DND-41 (cell line): ENCODE measurements around the gene STH.

Experiments
- ATAC-seq: fragments of 200-7000 bp; cut with Tn5 transposase; 3 replicates; pipeline ENCODE4 v1.9.1; 2021; ENCODE audit warnings: low read depth; ENCODE audit not compliant: insufficient read depth
- DNase-seq: peaks from one replicate; pipeline ENCODE4 v3.0.0-alpha.2; 2020
- H2AFZ ChIP-seq: 2 replicates; pipeline ENCODE4 v1.6.0; 2012; ENCODE audit warnings: low read depth, low read length
- H3K27ac ChIP-seq: 2 replicates; pipeline ENCODE4 v1.5.1; 2012; ENCODE audit warnings: low read length, inconsistent platforms
- H3K27me3 ChIP-seq: fragments of 200-600 bp; sonication (generic); 2 replicates; pipeline ENCODE4 v1.6.0; 2012; ENCODE audit warnings: low read length, mild to moderate bottlenecking, inconsistent platforms; ENCODE audit not compliant: insufficient read depth, poor library complexity
- H3K36me3 ChIP-seq: 2 replicates; pipeline ENCODE4 v1.5.1; 2012; ENCODE audit warnings: low read length, inconsistent platforms; ENCODE audit not compliant: insufficient read depth
- H3K4me1 ChIP-seq: 2 replicates; pipeline ENCODE4 v1.5.1; 2012; ENCODE audit warnings: mild to moderate bottlenecking, low read length; ENCODE audit not compliant: insufficient read depth
- H3K4me2 ChIP-seq: 2 replicates; pipeline ENCODE4 v1.6.0; 2012; ENCODE audit warnings: mild to moderate bottlenecking, moderate library complexity, low read length, inconsistent platforms; ENCODE audit not compliant: insufficient read depth
- H3K4me3 ChIP-seq, 2 experiments: fragments of 200-600 bp in 1 of 2; shearing (Covaris generic) in 1 of 2; 2 replicates each; pipeline ENCODE4 v1.5.1; 2012 to 2016; ENCODE audit warnings: inconsistent platforms in 2 of 2, low read length in 2 of 2, mild to moderate bottlenecking in 2 of 2, low read depth in 1 of 2, moderate library complexity in 1 of 2
- H3K79me2 ChIP-seq: 2 replicates; pipeline ENCODE4 v1.6.0; 2012; ENCODE audit warnings: low read length, inconsistent platforms; ENCODE audit not compliant: insufficient read depth
- H3K9ac ChIP-seq: 2 replicates; pipeline ENCODE4 v1.6.0; 2012; ENCODE audit warnings: low read depth, mild to moderate bottlenecking, inconsistent platforms, low read length, moderate library complexity
- H3K9me3 ChIP-seq: 2 replicates; pipeline ENCODE4 v1.5.1; 2012; ENCODE audit warnings: low read length, moderate library complexity, mild to moderate bottlenecking, inconsistent platforms; ENCODE audit not compliant: insufficient read depth, severe bottlenecking
- H4K20me1 ChIP-seq: 2 replicates; pipeline ENCODE4 v1.6.0; 2012; ENCODE audit warnings: low read length; ENCODE audit not compliant: insufficient read depth
- EZH2 ChIP-seq: IDR thresholded peaks from 3 replicates; pipeline ENCODE4 v1.6.1; 2012; ENCODE audit warnings: borderline replicate concordance, low read depth, mild to moderate bottlenecking, moderate library complexity, low read length, inconsistent platforms; ENCODE audit not compliant: severe bottlenecking
- TF ChIP-seq, protein P1 (sequence below): IDR thresholded peaks from 2 replicates; pipeline ENCODE4 v1.5.1; 2012; ENCODE audit warnings: borderline replicate concordance, low read length, moderate library complexity, mild to moderate bottlenecking; ENCODE audit not compliant: poor library complexity, severe bottlenecking; ENCODE audit errors: extremely low read depth

Gene STH

DNA sequence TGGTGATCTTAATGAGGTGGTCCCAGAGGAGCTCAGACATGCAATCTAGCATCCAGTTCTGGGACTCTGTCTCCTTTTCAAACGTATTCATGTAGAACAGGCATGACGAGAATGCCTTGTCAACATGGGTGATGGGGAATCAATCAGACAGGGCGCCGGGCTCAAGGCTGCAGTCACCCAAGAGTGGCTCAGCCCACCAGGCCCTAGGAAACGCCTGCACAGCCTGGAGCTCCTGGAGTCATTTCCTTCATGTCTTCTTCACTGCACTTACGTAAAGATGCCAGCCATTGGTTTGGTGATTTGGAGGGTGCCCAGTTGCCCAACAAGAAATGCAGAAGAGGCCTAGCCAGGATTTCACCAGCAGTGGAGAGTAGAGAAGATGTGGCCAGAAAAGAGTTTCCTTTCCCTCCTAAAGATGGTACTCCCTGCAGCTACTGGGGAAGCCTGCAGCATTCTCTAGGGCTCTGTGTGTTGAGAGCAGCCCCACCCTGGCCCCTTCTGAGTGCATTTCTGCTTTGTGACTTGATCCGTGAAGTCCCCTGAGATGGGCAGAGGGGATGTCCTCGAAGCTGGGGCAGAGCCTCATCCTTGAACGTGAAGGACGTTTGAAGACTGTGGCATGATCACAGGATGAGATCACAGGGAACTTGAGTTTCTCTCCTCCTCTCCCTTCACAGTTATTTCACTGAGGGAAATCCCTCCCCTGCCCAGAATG, 24.0 kb upstream of the STH start:
- no peaks in the 10 kb centered on the region for H3K27me3 ChIP-seq
- ATAC-seq (no peak), DNase-seq (no peak)
- no peak overlapping the region for H3K4me2 ChIP-seq
- no peaks in the 10 kb centered on the region for H3K36me3 ChIP-seq
- no peaks in the 10 kb centered on the region for H3K4me1 ChIP-seq
- no peak for TF ChIP-seq EZH2
- TF ChIP-seq, protein P1, sequence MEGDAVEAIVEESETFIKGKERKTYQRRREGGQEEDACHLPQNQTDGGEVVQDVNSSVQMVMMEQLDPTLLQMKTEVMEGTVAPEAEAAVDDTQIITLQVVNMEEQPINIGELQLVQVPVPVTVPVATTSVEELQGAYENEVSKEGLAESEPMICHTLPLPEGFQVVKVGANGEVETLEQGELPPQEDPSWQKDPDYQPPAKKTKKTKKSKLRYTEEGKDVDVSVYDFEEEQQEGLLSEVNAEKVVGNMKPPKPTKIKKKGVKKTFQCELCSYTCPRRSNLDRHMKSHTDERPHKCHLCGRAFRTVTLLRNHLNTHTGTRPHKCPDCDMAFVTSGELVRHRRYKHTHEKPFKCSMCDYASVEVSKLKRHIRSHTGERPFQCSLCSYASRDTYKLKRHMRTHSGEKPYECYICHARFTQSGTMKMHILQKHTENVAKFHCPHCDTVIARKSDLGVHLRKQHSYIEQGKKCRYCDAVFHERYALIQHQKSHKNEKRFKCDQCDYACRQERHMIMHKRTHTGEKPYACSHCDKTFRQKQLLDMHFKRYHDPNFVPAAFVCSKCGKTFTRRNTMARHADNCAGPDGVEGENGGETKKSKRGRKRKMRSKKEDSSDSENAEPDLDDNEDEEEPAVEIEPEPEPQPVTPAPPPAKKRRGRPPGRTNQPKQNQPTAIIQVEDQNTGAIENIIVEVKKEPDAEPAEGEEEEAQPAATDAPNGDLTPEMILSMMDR = no peak
- H4K20me1 ChIP-seq = no peaks in the 10 kb centered on the region
- no peaks in the 10 kb centered on the region for H3K9me3 ChIP-seq
- H3K79me2 ChIP-seq = no peaks in the 10 kb centered on the region
- H3K4me3 ChIP-seq = no peak overlapping the region
- H3K9ac ChIP-seq = no peak overlapping the region
- H2AFZ ChIP-seq = no peak overlapping the region
- H3K27ac ChIP-seq = no peak overlapping the region

DNA sequence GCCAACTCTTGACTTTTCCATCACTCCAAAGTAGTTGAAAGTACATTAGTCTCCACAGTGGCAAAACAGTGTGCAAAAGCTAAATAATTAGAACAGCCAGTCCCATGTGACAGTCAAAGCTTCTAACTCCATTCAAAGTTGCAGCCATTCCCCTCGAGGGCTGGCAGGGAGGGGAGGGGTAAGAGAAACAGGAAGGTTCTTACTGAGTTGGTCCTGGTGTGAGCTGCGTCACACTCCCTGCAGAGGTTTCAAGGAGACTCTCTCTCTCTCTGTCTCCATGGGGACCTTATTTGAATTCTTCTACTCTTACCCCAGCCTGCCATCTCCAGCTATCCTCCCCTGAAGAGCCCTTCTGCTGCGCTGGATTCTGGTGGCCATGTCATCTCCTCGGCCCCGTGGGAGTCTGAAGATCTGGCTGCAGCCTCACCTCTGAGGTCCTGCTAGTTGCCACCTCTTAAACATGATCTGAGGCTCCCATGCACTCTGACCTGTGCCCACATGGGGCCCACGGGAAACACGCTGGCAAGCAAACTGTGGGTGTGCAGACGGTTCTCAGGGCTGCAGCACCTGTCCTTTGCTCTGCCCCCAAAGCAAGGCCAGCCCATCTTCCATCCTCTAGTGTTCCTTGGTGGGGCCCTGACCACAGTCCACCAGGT, 23.3 kb upstream of the STH start:
- ATAC-seq (no peak), DNase-seq (no peak)
- Histone ChIP-seq H3K4me3 (no peak overlapping the region), H3K4me1 (no peaks in the 10 kb centered on the region), H4K20me1 (no peaks in the 10 kb centered on the region), H2AFZ (no peak overlapping the region), H3K79me2 (no peaks in the 10 kb centered on the region), H3K36me3 (no peaks in the 10 kb centered on the region), H3K27ac (no peak overlapping the region), H3K4me2 (no peak overlapping the region), H3K9ac (no peak overlapping the region), H3K9me3 (no peaks in the 10 kb centered on the region), H3K27me3 (peaks cover 3% of the 10 kb centered on the region)
- TF ChIP-seq EZH2 = no peak
- TF ChIP-seq, protein P1 = no peak

DNA sequence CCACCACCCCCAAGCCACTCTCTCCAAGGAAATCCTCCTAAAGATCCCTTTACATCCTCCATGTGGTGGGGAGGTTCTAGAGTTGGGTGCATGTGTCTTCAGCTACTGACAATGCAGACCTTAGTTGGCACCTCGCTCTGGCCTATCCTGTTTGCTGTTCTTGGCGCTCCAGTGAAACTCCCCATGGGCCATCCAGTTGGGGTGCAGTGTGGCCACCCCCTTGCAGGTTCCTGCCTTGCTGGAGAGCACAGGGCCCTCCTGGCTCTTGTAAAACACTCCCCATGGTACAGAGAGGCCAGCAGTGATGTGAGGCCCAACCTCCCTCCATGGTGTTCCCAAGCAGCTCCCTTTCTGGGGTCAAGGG, 22.7 kb upstream of the STH start:
- Histone ChIP-seq H4K20me1 (no peaks in the 10 kb centered on the region), H3K79me2 (no peaks in the 10 kb centered on the region), H3K4me1 (no peaks in the 10 kb centered on the region), H3K27ac (no peak overlapping the region), H3K9ac (no peak overlapping the region), H3K4me3 (no peak overlapping the region), H3K36me3 (no peaks in the 10 kb centered on the region), H2AFZ (no peak overlapping the region), H3K27me3 (peaks cover 4% of the 10 kb centered on the region), H3K9me3 (no peaks in the 10 kb centered on the region), H3K4me2 (no peak overlapping the region)
- ATAC-seq = no peak
- no peak for DNase-seq
- no peak for TF ChIP-seq EZH2
- TF ChIP-seq, protein P1 = no peak
